Fibroblast of villous mesenchyme (primary cell): ENCODE measurements around the gene ZNRF3. TPM values are rescaled to one million over a fixed set of nuclear protein-coding genes. Genes with fewer than 3 reads are reported as not detected.

Experiments used
- DNase-seq: peaks from one replicate; pipeline ENCODE4 v3.0.0-alpha.2; 2010; ENCODE audit warnings: low read depth
- H3K4me3 ChIP-seq: 2 replicates; pipeline ENCODE4 v1.5.1; 2011; ENCODE audit warnings: low read depth, mild to moderate bottlenecking, low read length
- CTCF ChIP-seq: IDR thresholded peaks from 2 replicates; pipeline ENCODE4 v1.5.1; 2012; ENCODE audit warnings: low read depth, mild to moderate bottlenecking, low read length; ENCODE audit not compliant: insufficient read depth
- total RNA-seq: library from RNA; depleted of rRNA; stranded (reverse); fragments of >200 nt; gene quantifications from 2 replicates; pipeline ENCODE4 v1.2.3, GENCODE V29; 2012

ZNRF3 gene
- total RNA-seq, 1 donor, result 1.7 TPM

- TF ChIP-seq CTCF, result no peak
- DNase-seq, result no peak
These were observed 40.7 kb downstream of the ZNRF3 start for GRCh38 chr22:28923826-28924732.

GRCh38 chr22:28925916-28926315, 42.5 kb downstream of the ZNRF3 start:
- no peak for TF ChIP-seq CTCF
- DNase-seq, result no peak
- H3K4me3 ChIP-seq, result no peak overlapping the region

More at GRCh38 chr22:28923826-28924732, 40.7 kb downstream of the ZNRF3 start:
- no peak overlapping the region for H3K4me3 ChIP-seq

- H3K4me3 ChIP-seq, result no peak overlapping the region
- no peak for TF ChIP-seq CTCF
- DNase-seq, result no peak
These were observed 44.3 kb downstream of the ZNRF3 start for GRCh38 chr22:28927630-28928029.

GRCh38 chr22:28929197-28929596, 45.8 kb downstream of the ZNRF3 start:
- TF ChIP-seq CTCF, result no peak
- no peak overlapping the region for H3K4me3 ChIP-seq
- no peak for DNase-seq

- H3K4me3 ChIP-seq, result no peak overlapping the region
- no peak for DNase-seq
- no peak for TF ChIP-seq CTCF
These were observed 47.1 kb downstream of the ZNRF3 start for GRCh38 chr22:28930357-28931007.

- TF ChIP-seq CTCF, result no peak
- no peak for DNase-seq
- H3K4me3 ChIP-seq, result no peak overlapping the region
These were observed 48.6 kb downstream of the ZNRF3 start for GRCh38 chr22:28931844-28932567.
